GM04504 (cell line): ENCODE data around the gene SLC35F3.
"Not testable (repeated sequence)": the region's sequence is repeated elsewhere in the genome, so short reads cannot be mapped to it uniquely, and the experiment has no call there.

Experiments
- DNase-seq: peaks from one replicate; pipeline ENCODE4 v3.0.0-alpha.2; 2012; ENCODE audit warnings: low read depth

SLC35F3 gene

GRCh38 chr1:234321231-234321630 lies 416.8 kb downstream of the SLC35F3 start:
- no peak for DNase-seq

- no peak for DNase-seq
Measured at GRCh38 chr1:234322097-234322496, 417.6 kb downstream of the SLC35F3 start.

GRCh38 chr1:234322979-234323378 lies 418.5 kb downstream of the SLC35F3 start:
- DNase-seq = no peak

- no peak for DNase-seq
Measured at GRCh38 chr1:234324821-234325220, 420.3 kb downstream of the SLC35F3 start.

GRCh38 chr1:234325878-234326496 lies 421.5 kb downstream of the SLC35F3 start:
- DNase-seq = no peak

- DNase-seq = no peak
Measured at GRCh38 chr1:234326497-234327366, 422.3 kb downstream of the SLC35F3 start.

GRCh38 chr1:234327577-234328164 lies 423.2 kb downstream of the SLC35F3 start:
- no peak for DNase-seq

GRCh38 chr1:234330843-234331215 lies 426.4 kb downstream of the SLC35F3 start:
- no peak for DNase-seq

- DNase-seq = no peak
Measured at GRCh38 chr1:234331507-234331906, 427.0 kb downstream of the SLC35F3 start.

GRCh38 chr1:234336359-234336758 lies 431.9 kb downstream of the SLC35F3 start:
- no peak for DNase-seq

- no peak for DNase-seq
Measured at GRCh38 chr1:234337233-234337632, 432.8 kb downstream of the SLC35F3 start.

GRCh38 chr1:234340528-234340927 lies 436.1 kb downstream of the SLC35F3 start:
- no peak for DNase-seq

- DNase-seq = no peak
Measured at GRCh38 chr1:234342774-234343173, 438.3 kb downstream of the SLC35F3 start.

- DNase-seq = no peak
Measured at GRCh38 chr1:234345237-234345636, 440.8 kb downstream of the SLC35F3 start.

- DNase-seq = no peak
Measured at GRCh38 chr1:234348964-234349363, 444.5 kb downstream of the SLC35F3 start.

GRCh38 chr1:234355782-234356510 lies 451.5 kb downstream of the SLC35F3 start:
- no peak for DNase-seq

GRCh38 chr1:234356615-234357269 lies 452.3 kb downstream of the SLC35F3 start:
- DNase-seq = not testable (repeated sequence)

GRCh38 chr1:234357831-234358230 lies 453.4 kb downstream of the SLC35F3 start:
- DNase-seq = no peak

- DNase-seq = no peak
Measured at GRCh38 chr1:234361102-234361603, 456.7 kb downstream of the SLC35F3 start.

- DNase-seq = no peak
Measured at GRCh38 chr1:234362558-234362957, 458.1 kb downstream of the SLC35F3 start.

GRCh38 chr1:234368320-234369032 lies 464.0 kb downstream of the SLC35F3 start:
- DNase-seq = no peak
